GM12891 (cell line): Measurements from ENCODE around the gene GBA3.
A peak's percentile ranks its signal among the peaks of the same experiment; 100 is the strongest.

Source experiments
- DNase-seq: peaks from one replicate; pipeline ENCODE4 v3.0.0; 2011; ENCODE audit warnings: low spot score; ENCODE audit not compliant: insufficient read length
- FAIRE-seq: peaks from 2 replicates; lab custom pipeline; 2011; peaks lifted over from hg19 to GRCh38; lab: Jason Lieb, UNC
- PAX5 ChIP-seq: IDR thresholded peaks from 2 replicates; pipeline ENCODE4 v1.6.1; 2011; ENCODE audit warnings: low read length, moderate library complexity, mild to moderate bottlenecking; ENCODE audit not compliant: insufficient read depth, severe bottlenecking
- POLR2A ChIP-seq: IDR thresholded peaks from 2 replicates; pipeline ENCODE4 v1.6.1; 2011; ENCODE audit warnings: low read depth, low read length, control low read depth
- POLR2AphosphoS5 ChIP-seq: IDR thresholded peaks from 2 replicates; pipeline ENCODE4 v1.6.1; 2011; ENCODE audit warnings: low read depth, low read length, control low read depth
- POU2F2 ChIP-seq: IDR thresholded peaks from 2 replicates; pipeline ENCODE4 v1.6.1; 2011; ENCODE audit warnings: low read depth, mild to moderate bottlenecking, control low read depth, low read length, moderate library complexity
- SPI1 ChIP-seq: IDR thresholded peaks from 2 replicates; pipeline ENCODE4 v1.6.1; 2011; ENCODE audit warnings: low read depth, low read length, control low read depth
- TAF1 ChIP-seq: IDR thresholded peaks from 2 replicates; pipeline ENCODE4 v1.6.1; 2011; ENCODE audit warnings: low read depth, low read length, control low read depth

Gene GBA3

DNA sequence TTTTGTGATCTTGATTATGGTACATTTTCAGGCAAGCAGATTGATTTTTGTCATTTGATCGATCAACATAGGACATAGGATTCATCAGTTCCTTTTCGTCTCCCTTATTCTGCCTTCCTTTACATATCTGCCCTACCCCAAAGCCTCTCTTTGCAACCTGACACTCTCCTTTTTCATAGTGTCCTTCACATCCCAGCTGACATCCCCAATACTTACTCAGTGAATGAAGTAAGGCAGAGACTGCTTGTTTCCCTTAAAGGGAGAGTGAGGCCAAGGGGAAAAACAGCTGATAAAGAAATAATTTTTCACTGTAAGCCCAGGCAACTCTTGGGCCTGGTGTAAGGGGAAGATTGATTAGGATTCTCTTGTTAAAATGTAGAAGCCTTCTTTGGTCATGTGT is 69.8 kb downstream of the GBA3 start:
- no peak for TF ChIP-seq TAF1
- TF ChIP-seq POLR2A = no peak
- no peak for TF ChIP-seq SPI1
- no peak for TF ChIP-seq POLR2AphosphoS5
- no peak for TF ChIP-seq PAX5
- no peak for FAIRE-seq
- DNase-seq = no peak

- TF ChIP-seq POU2F2 = no peak
- TF ChIP-seq POLR2AphosphoS5 = no peak
- TF ChIP-seq SPI1 = peak; percentile 44; the same call in 1 of the 2 replicates
- no peak for TF ChIP-seq TAF1
- no peak for TF ChIP-seq PAX5
- FAIRE-seq = no peak
These were observed 71.4 kb downstream of the GBA3 start for GRCh38 chr4:22764183-22764582.

GRCh38 chr4:22766068-22766467 is 73.3 kb downstream of the GBA3 start:
- TF ChIP-seq POLR2A = no peak
- no peak for TF ChIP-seq SPI1
- no peak for TF ChIP-seq POLR2AphosphoS5
- FAIRE-seq = no peak
- DNase-seq = no peak

More at GRCh38 chr4:22764183-22764582, 71.4 kb downstream of the GBA3 start:
- no peak for DNase-seq

GRCh38 chr4:22778547-22779163 is 85.9 kb downstream of the GBA3 start:
- DNase-seq = no peak
- FAIRE-seq = no peak

DNA sequence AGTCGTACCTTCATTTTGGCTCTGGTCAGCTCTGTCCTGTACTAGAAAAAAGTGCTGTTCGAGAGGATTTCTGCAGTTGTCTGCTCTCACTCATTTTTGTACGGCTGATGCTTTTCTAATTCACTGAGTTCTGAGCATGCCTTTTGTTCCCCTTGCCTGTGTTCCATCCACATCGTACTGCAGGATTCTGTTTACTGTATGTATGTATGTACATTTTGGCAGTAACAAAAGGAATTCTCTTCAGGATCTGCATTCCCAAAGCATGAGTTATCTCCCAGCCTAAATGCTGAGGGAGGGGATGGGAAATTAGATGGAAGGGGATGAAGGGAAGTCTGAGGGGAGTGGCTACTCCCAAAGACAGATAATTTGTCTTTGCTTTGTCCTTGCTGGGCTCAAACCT is 87.6 kb downstream of the GBA3 start:
- no peak for TF ChIP-seq PAX5
- no peak for TF ChIP-seq TAF1
- no peak for TF ChIP-seq POLR2AphosphoS5
- no peak for TF ChIP-seq POLR2A
- TF ChIP-seq SPI1 = no peak
- DNase-seq = no peak
- FAIRE-seq = no peak

More at GRCh38 chr4:22778547-22779163, 85.9 kb downstream of the GBA3 start:
- no peak for TF ChIP-seq POLR2A
- TF ChIP-seq SPI1 = no peak
- TF ChIP-seq POU2F2 = no peak
- no peak for TF ChIP-seq POLR2AphosphoS5
- TF ChIP-seq PAX5 = no peak
- no peak for TF ChIP-seq TAF1

GRCh38 chr4:22780797-22781196 is 88.1 kb downstream of the GBA3 start:
- FAIRE-seq (no peak), DNase-seq (no peak)
- TF ChIP-seq POLR2AphosphoS5 = no peak
- TF ChIP-seq POLR2A = no peak
- no peak for TF ChIP-seq SPI1
- TF ChIP-seq PAX5 = no peak

DNA sequence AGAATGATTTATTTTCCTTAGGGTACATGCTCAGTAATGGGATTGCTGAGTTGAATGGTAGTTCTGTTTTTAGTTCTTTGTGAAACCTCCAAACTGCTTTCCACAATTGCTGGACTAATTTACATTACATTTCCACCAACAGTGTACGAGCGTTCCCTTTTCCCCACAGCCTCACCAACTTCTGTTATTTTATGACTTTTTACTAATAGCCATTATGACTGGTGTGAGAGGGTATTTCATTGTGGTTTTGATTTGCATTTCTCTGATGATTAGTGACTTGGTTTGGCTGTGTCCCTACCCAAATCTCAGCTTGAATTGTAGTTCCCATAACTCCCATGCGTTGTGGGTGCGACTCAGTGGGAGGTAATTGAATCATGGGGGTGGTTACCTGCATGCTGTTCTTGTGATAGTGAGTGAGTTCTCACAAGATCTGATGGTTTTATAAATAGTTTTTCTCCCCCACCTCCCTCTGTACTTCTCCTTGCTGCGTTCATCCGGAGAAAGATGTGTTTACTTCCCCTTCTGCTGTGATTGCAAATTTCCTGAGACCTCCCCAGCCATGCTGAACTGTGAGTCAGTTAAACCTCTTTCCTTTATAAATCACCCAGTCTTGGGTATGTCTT is 95.1 kb downstream of the GBA3 start:
- DNase-seq = no peak
- no peak for FAIRE-seq
- TF ChIP-seq POLR2AphosphoS5 = no peak
- TF ChIP-seq POLR2A = no peak
- TF ChIP-seq PAX5 = no peak

- DNase-seq (no peak), FAIRE-seq (no peak)
- TF ChIP-seq SPI1 = no peak
- TF ChIP-seq POU2F2 = no peak
- no peak for TF ChIP-seq PAX5
- TF ChIP-seq TAF1 = no peak
- no peak for TF ChIP-seq POLR2AphosphoS5
- no peak for TF ChIP-seq POLR2A
These were observed 97.9 kb downstream of the GBA3 start for GRCh38 chr4:22790631-22791030.

- TF ChIP-seq PAX5 = no peak
- no peak for TF ChIP-seq TAF1
- TF ChIP-seq POLR2A = no peak
- no peak for TF ChIP-seq POU2F2
- no peak for TF ChIP-seq SPI1
- TF ChIP-seq POLR2AphosphoS5 = no peak
- FAIRE-seq (no peak), DNase-seq (no peak)
These were observed 102.0 kb downstream of the GBA3 start for GRCh38 chr4:22794732-22795131.

GRCh38 chr4:22801391-22801790 is 108.7 kb downstream of the GBA3 start:
- FAIRE-seq (no peak), DNase-seq (no peak)
- TF ChIP-seq POLR2A (no peak), POLR2AphosphoS5 (no peak), TAF1 (no peak), POU2F2 (no peak), PAX5 (no peak), SPI1 (no peak)
